H9 (cell line): ENCODE measurements around the gene C10orf105. TPM values are rescaled to one million over a fixed set of nuclear protein-coding genes. Genes with fewer than 3 reads are reported as not detected.

Experiments
- DNase-seq: peaks from one replicate; pipeline ENCODE4 v3.0.0-alpha.2; 2017
- H2AFZ ChIP-seq: one replicate; pipeline ENCODE4 v1.6.1; 2013; ENCODE audit warnings: mild to moderate bottlenecking, low read length, control low read depth, moderate library complexity
- H2AK5ac ChIP-seq: 2 replicates; pipeline ENCODE4 v1.6.1; 2013; ENCODE audit warnings: low read length, control low read depth, mixed read lengths; ENCODE audit not compliant: insufficient read length
- H2BK120ac ChIP-seq: one replicate; pipeline ENCODE4 v1.6.1; 2013; ENCODE audit warnings: low read depth, mild to moderate bottlenecking, low read length, control low read depth, inconsistent platforms; ENCODE audit not compliant: poor library complexity, severe bottlenecking
- H2BK12ac ChIP-seq: 2 replicates; pipeline ENCODE4 v1.6.1; 2013; ENCODE audit warnings: low read length, control low read depth, mixed read lengths, low read depth; ENCODE audit not compliant: insufficient read length
- H2BK15ac ChIP-seq: 2 replicates; pipeline ENCODE4 v1.6.1; 2013; ENCODE audit warnings: low read depth, low read length, control low read depth
- H2BK20ac ChIP-seq: one replicate; pipeline ENCODE4 v1.6.1; 2013; ENCODE audit warnings: low read depth, mild to moderate bottlenecking, low read length, control low read depth, inconsistent platforms; ENCODE audit not compliant: poor library complexity, severe bottlenecking
- H2BK5ac ChIP-seq: 2 replicates; pipeline ENCODE4 v1.6.1; 2013; ENCODE audit warnings: low read length, control low read depth, mixed read lengths; ENCODE audit not compliant: insufficient read length
- H3K14ac ChIP-seq: 2 replicates; pipeline ENCODE4 v1.6.1; 2013; ENCODE audit warnings: low read length, control low read depth; ENCODE audit not compliant: insufficient read depth
- H3K18ac ChIP-seq: 2 replicates; pipeline ENCODE4 v1.6.1; 2013; ENCODE audit warnings: low read depth, mild to moderate bottlenecking, mixed read lengths, low read length, control low read depth; ENCODE audit not compliant: insufficient read length
- H3K23ac ChIP-seq: 2 replicates; pipeline ENCODE4 v1.6.1; 2013; ENCODE audit warnings: low read length, control low read depth, mixed read lengths, low read depth; ENCODE audit not compliant: insufficient read length
- H3K23me2 ChIP-seq: 2 replicates; pipeline ENCODE4 v1.6.1; 2013; ENCODE audit warnings: low read depth, mild to moderate bottlenecking, mixed read lengths, low read length, control low read depth; ENCODE audit not compliant: insufficient read length, poor library complexity, severe bottlenecking
- H3K27ac ChIP-seq: 2 replicates; pipeline ENCODE4 v1.5.1; 2013; ENCODE audit warnings: low read length, control low read depth, mixed read lengths, low read depth; ENCODE audit not compliant: insufficient read length
- H3K27me3 ChIP-seq: 2 replicates; pipeline ENCODE4 v1.6.1; 2013; ENCODE audit warnings: low read length, control low read depth, inconsistent platforms; ENCODE audit not compliant: insufficient read depth
- H3K4ac ChIP-seq: 2 replicates; pipeline ENCODE4 v1.6.1; 2013; ENCODE audit warnings: low read depth, mild to moderate bottlenecking, control low read depth, inconsistent platforms, low read length, moderate library complexity
- H3K4me1 ChIP-seq: 2 replicates; pipeline ENCODE4 v1.6.1; 2013; ENCODE audit warnings: low read length, control low read depth, inconsistent platforms; ENCODE audit not compliant: insufficient read depth
- H3K4me2 ChIP-seq: 2 replicates; pipeline ENCODE4 v1.6.1; 2013; ENCODE audit warnings: low read length, control low read depth, mixed read lengths; ENCODE audit not compliant: insufficient read length, insufficient read depth
- H3K56ac ChIP-seq: 2 replicates; pipeline ENCODE4 v1.6.1; 2013; ENCODE audit warnings: low read depth, mild to moderate bottlenecking, mixed read lengths, low read length, control low read depth; ENCODE audit not compliant: insufficient read length
- H3K79me1 ChIP-seq: 2 replicates; pipeline ENCODE4 v1.6.1; 2013; ENCODE audit warnings: low read depth, mild to moderate bottlenecking, moderate library complexity, low read length, control low read depth, inconsistent platforms; ENCODE audit not compliant: insufficient read depth, poor library complexity, severe bottlenecking
- H3K79me2 ChIP-seq: 2 replicates; pipeline ENCODE4 v1.6.1; 2013; ENCODE audit warnings: low read length, control low read depth, inconsistent platforms; ENCODE audit not compliant: insufficient read depth
- H3K9ac ChIP-seq: 2 replicates; pipeline ENCODE4 v1.6.1; 2013; ENCODE audit warnings: low read length, control low read depth, mixed read lengths; ENCODE audit not compliant: insufficient read length; ENCODE audit errors: extremely low read depth
- H3K9me3 ChIP-seq: one replicate; pipeline ENCODE4 v1.6.1; 2013; ENCODE audit warnings: low read depth, low read length, inconsistent platforms; ENCODE audit not compliant: control insufficient read depth
- H3T11ph ChIP-seq: one replicate; pipeline ENCODE4 v1.6.1; 2013; ENCODE audit warnings: mild to moderate bottlenecking, low read length, control low read depth, inconsistent platforms
- H4K20me1 ChIP-seq: one replicate; pipeline ENCODE4 v1.6.1; 2013; ENCODE audit not compliant: control insufficient read depth, insufficient read length, insufficient read depth
- H4K5ac ChIP-seq: 2 replicates; pipeline ENCODE4 v1.6.1; 2013; ENCODE audit warnings: low read depth, mild to moderate bottlenecking, mixed read lengths, low read length, control low read depth; ENCODE audit not compliant: insufficient read length
- H4K8ac ChIP-seq: replicated peaks from 2 replicates; pipeline ENCODE4 v1.6.1; 2013; ENCODE audit warnings: low read length, control low read depth, mixed read lengths, low read depth; ENCODE audit not compliant: insufficient read length
- H4K91ac ChIP-seq: 2 replicates; pipeline ENCODE4 v1.6.1; 2013; ENCODE audit warnings: low read depth, mild to moderate bottlenecking, moderate library complexity, mixed read lengths, low read length, control low read depth; ENCODE audit not compliant: insufficient read length
- H3K27ac Mint-ChIP-seq, 3 experiments: 2 replicates in 2 of 3; 3 replicates in 1 of 3; pipeline ENCODE4 v1.8.0; 2020 to 2021; ENCODE audit warnings: mixed read lengths in 3 of 3, mild to moderate bottlenecking in 1 of 3, moderate library complexity in 1 of 3
- H3K27me3 Mint-ChIP-seq: 2 replicates; pipeline ENCODE4 v1.8.0; 2021; ENCODE audit warnings: low read depth, mild to moderate bottlenecking, moderate library complexity, mixed read lengths
- H3K36me3 Mint-ChIP-seq, 3 experiments: 2 replicates in 2 of 3; 3 replicates in 1 of 3; pipeline ENCODE4 v1.8.0; 2020 to 2021; ENCODE audit warnings: low read depth in 3 of 3, mixed read lengths in 3 of 3; ENCODE audit not compliant: insufficient read depth in 1 of 3
- H3K4me1 Mint-ChIP-seq, 2 experiments: 2 replicates each; pipeline ENCODE4 v1.8.0; 2020; ENCODE audit warnings: mixed read lengths in 2 of 2
- H3K4me3 Mint-ChIP-seq, 2 experiments: 2 replicates in 1 of 2; 3 replicates in 1 of 2; pipeline ENCODE4 v1.8.0; 2020 to 2021; ENCODE audit warnings: mild to moderate bottlenecking in 2 of 2, mixed read lengths in 2 of 2, moderate library complexity in 1 of 2
- H3K9me3 Mint-ChIP-seq, 2 experiments: 2 replicates in 1 of 2; 3 replicates in 1 of 2; pipeline ENCODE4 v1.8.0; 2020; ENCODE audit warnings: mild to moderate bottlenecking in 2 of 2, mixed read lengths in 2 of 2, moderate library complexity in 1 of 2
- CTCF ChIP-seq: fragments of 200-600 bp; sonication (generic); conservative IDR thresholded peaks from 3 replicates; pipeline ENCODE4 v1.8.0; 2021; ENCODE audit warnings: antibody characterized with exemption, mild to moderate bottlenecking
- WGBS: extraction: QIAGEN DNeasy Blood & Tissue Kit; methylation state at CpG from one replicate; pipeline ENCODE4 v1.1.7; 2013; ENCODE audit warnings: missing lambda C conversion rate, low lambda C conversion rate, mixed read lengths; ENCODE audit not compliant: insufficient read length; ENCODE audit errors: extremely low coverage; 5-methylcytosine and 5-hydroxymethylcytosine counted together
- total RNA-seq: library from RNA; stranded (reverse); gene quantifications from 2 replicates; pipeline ENCODE4 v1.2.1, GENCODE V29; 2021

Gene C10orf105
- total RNA-seq, 1 experiment from 2014 or later, result 0.26 TPM

- peaks cover 7% of the 10 kb centered on the region for H3K27me3 Mint-ChIP-seq
- Histone ChIP-seq H3K14ac (no peak overlapping the region; the same call in 1 of the 2 replicates), H3K4me1 (no peaks in the 10 kb centered on the region), H3K23ac (no peak overlapping the region), H2AK5ac (no peak overlapping the region), H3K9me3 (no peaks in the 10 kb centered on the region), H3K4ac (no peak overlapping the region), H3K18ac (no peak overlapping the region), H2BK5ac (no peak overlapping the region), H3K23me2 (no peaks in the 10 kb centered on the region), H2BK15ac (no peak overlapping the region), H4K8ac (no peak overlapping the region), H3K9ac (no peak overlapping the region), H3K27ac (no peak overlapping the region), H2BK12ac (no peak overlapping the region), H3T11ph (no peak overlapping the region), H3K79me1 (no peaks in the 10 kb centered on the region), H2BK120ac (no peak overlapping the region), H4K91ac (no peak overlapping the region), H3K56ac (no peak overlapping the region), H2AFZ (no peak overlapping the region), H3K27me3 (no peaks in the 10 kb centered on the region; the same call in 1 of the 2 replicates), H3K4me2 (no peak overlapping the region), H2BK20ac (no peak overlapping the region), H4K20me1 (no peaks in the 10 kb centered on the region), H3K79me2 (no peaks in the 10 kb centered on the region), H4K5ac (no peak overlapping the region)
- no peak overlapping the region for H3K27ac Mint-ChIP-seq
- H3K9me3 Mint-ChIP-seq, result no peaks in the 10 kb centered on the region
- DNase-seq, result no peak
- H3K36me3 Mint-ChIP-seq, result no peaks in the 10 kb centered on the region; a peak in 1 of 7 replicates
- no CpG with 5 or more reads among the region's 20 CpGs for WGBS
- TF ChIP-seq CTCF, result no peak
- no peak overlapping the region for H3K4me3 Mint-ChIP-seq
- H3K4me1 Mint-ChIP-seq, result peaks cover 11 to 35% of the 10 kb centered on the region in 2 experiments
Observed at GRCh38 chr10:71715860-71716259, 3.7 kb downstream of the C10orf105 start.
